WTC11 (cell line): Measurements from ENCODE around the gene TMEM9. TPM values are rescaled to one million over a fixed set of nuclear protein-coding genes. Genes with fewer than 3 reads are reported as not detected.

Experiments
- ATAC-seq: fragments of 200-7000 bp; cut with Tn5 transposase; 2 replicates; pipeline ENCODE4 v1.10.0; 2021; ENCODE audit warnings: mild to moderate bottlenecking, moderate library complexity
- CTCF ChIA-PET: fragments of 300-600 bp; sonication (Branson Sonifier 250); formaldehyde crosslinking; loops from one replicate; lab custom pipeline; 2021; ENCODE audit warnings: antibody characterized with exemption; lab: Charles Lee
- POLR2A ChIA-PET: fragments of 350-600 bp; sonication (Branson Sonifier 250); formaldehyde crosslinking; loops from one replicate; lab custom pipeline; 2021; ENCODE audit warnings: antibody characterized with exemption; lab: Charles Lee
- DNase-seq: peaks from one replicate; pipeline ENCODE4 v3.0.0; 2021; ENCODE audit warnings: low spot score
- H3K27ac Mint-ChIP-seq: 2 replicates; pipeline ENCODE4 v1.8.0; 2021; ENCODE audit warnings: mixed read lengths
- H3K27me3 Mint-ChIP-seq: 2 replicates; pipeline ENCODE4 v1.8.0; 2021; ENCODE audit warnings: low read depth, mild to moderate bottlenecking, moderate library complexity, mixed read lengths
- H3K36me3 Mint-ChIP-seq: 2 replicates; pipeline ENCODE4 v1.8.0; 2021; ENCODE audit warnings: mixed read lengths
- H3K4me1 Mint-ChIP-seq: 2 replicates; pipeline ENCODE4 v1.8.0; 2022; ENCODE audit warnings: mixed read lengths
- H3K4me3 Mint-ChIP-seq: 2 replicates; pipeline ENCODE4 v1.8.0; 2021; ENCODE audit warnings: mild to moderate bottlenecking, moderate library complexity, mixed read lengths
- H3K9me3 Mint-ChIP-seq: 2 replicates; pipeline ENCODE4 v1.8.0; 2021; ENCODE audit warnings: mixed read lengths
- CBFB ChIP-seq: sonication (generic); formaldehyde crosslinking; IDR thresholded peaks from 2 replicates; pipeline ENCODE4 v1.8.1; 2022; ENCODE audit warnings: mild to moderate bottlenecking, low read depth, missing genetic modification reagents
- CDX4 ChIP-seq: fragments of 250-450 bp; sonication (Bioruptor Pico); IDR thresholded peaks from 2 replicates; pipeline ENCODE4 v1.9.0; 2021; ENCODE audit warnings: moderate library complexity, mild to moderate bottlenecking, inconsistent platforms, borderline replicate concordance
- EMX1 ChIP-seq: fragments of 250-450 bp; sonication (Bioruptor Pico); IDR thresholded peaks from 2 replicates; pipeline ENCODE4 v1.8.0; 2021; ENCODE audit warnings: mild to moderate bottlenecking
- ESRRA ChIP-seq: sonication (generic); formaldehyde crosslinking; IDR thresholded peaks from 2 replicates; pipeline ENCODE4 v1.8.1; 2022; ENCODE audit warnings: mild to moderate bottlenecking, missing genetic modification reagents, borderline replicate concordance
- FOXK1 ChIP-seq: sonication (generic); formaldehyde crosslinking; IDR thresholded peaks from 2 replicates; pipeline ENCODE4 v1.8.0; 2022; ENCODE audit warnings: mild to moderate bottlenecking, moderate library complexity, missing genetic modification reagents
- PRDM15 ChIP-seq: sonication (generic); formaldehyde crosslinking; IDR thresholded peaks from 2 replicates; pipeline ENCODE4 v1.8.0; 2022; ENCODE audit warnings: missing genetic modification reagents
- TEAD1 ChIP-seq: sonication (generic); formaldehyde crosslinking; IDR thresholded peaks from 2 replicates; pipeline ENCODE4 v1.8.0; 2022; ENCODE audit warnings: mild to moderate bottlenecking, missing genetic modification reagents
- ZBTB21 ChIP-seq: sonication (generic); formaldehyde crosslinking; IDR thresholded peaks from 2 replicates; pipeline ENCODE4 v1.8.1; 2023; ENCODE audit warnings: mild to moderate bottlenecking, missing genetic modification reagents, borderline replicate concordance
- ZNF121 ChIP-seq: sonication (generic); formaldehyde crosslinking; IDR thresholded peaks from 2 replicates; pipeline ENCODE4 v1.8.0; 2023; ENCODE audit warnings: missing genetic modification reagents
- ZNF232 ChIP-seq: sonication (generic); formaldehyde crosslinking; IDR thresholded peaks from 2 replicates; pipeline ENCODE4 v1.8.0; 2022; ENCODE audit warnings: mild to moderate bottlenecking, missing genetic modification reagents
- ZNF263 ChIP-seq: sonication (generic); formaldehyde crosslinking; IDR thresholded peaks from 2 replicates; pipeline ENCODE4 v1.8.1; 2022; ENCODE audit warnings: low read depth, mild to moderate bottlenecking, moderate library complexity, missing genetic modification reagents
- ZNF281 ChIP-seq: sonication (generic); formaldehyde crosslinking; IDR thresholded peaks from 2 replicates; pipeline ENCODE4 v1.8.0; 2023; ENCODE audit warnings: mild to moderate bottlenecking, missing genetic modification reagents
- ZNF423 ChIP-seq: fragments of 250-450 bp; sonication (Bioruptor Pico); IDR thresholded peaks from 2 replicates; pipeline ENCODE4 v2.1.2; 2022; ENCODE audit warnings: mild to moderate bottlenecking, moderate library complexity
- total RNA-seq: library from RNA; stranded (reverse); gene quantifications from 3 replicates; pipeline ENCODE4 v1.2.3, GENCODE V29; 2021
- TF ChIP-seq, protein P1 (sequence below): sonication (generic); formaldehyde crosslinking; IDR thresholded peaks from 2 replicates; pipeline ENCODE4 v1.8.1; 2023; ENCODE audit warnings: mild to moderate bottlenecking, missing genetic modification reagents, borderline replicate concordance
- TF ChIP-seq, protein P2 (sequence below): fragments of 200-600 bp; IDR thresholded peaks from 2 replicates; pipeline ENCODE4 v1.8.0; 2022; ENCODE audit warnings: antibody characterized with exemption
- TF ChIP-seq, protein P3 (sequence below): sonication (generic); formaldehyde crosslinking; IDR thresholded peaks from 2 replicates; pipeline ENCODE4 v1.8.0; 2022; ENCODE audit warnings: mild to moderate bottlenecking, missing genetic modification reagents

The TMEM9 gene
- total RNA-seq, 1 experiment from 2014 or later = 97.5 TPM

GRCh38 chr1:201114245-201115131 is 39.8 kb downstream of the TMEM9 start (continued):
- TF ChIP-seq, protein P1, sequence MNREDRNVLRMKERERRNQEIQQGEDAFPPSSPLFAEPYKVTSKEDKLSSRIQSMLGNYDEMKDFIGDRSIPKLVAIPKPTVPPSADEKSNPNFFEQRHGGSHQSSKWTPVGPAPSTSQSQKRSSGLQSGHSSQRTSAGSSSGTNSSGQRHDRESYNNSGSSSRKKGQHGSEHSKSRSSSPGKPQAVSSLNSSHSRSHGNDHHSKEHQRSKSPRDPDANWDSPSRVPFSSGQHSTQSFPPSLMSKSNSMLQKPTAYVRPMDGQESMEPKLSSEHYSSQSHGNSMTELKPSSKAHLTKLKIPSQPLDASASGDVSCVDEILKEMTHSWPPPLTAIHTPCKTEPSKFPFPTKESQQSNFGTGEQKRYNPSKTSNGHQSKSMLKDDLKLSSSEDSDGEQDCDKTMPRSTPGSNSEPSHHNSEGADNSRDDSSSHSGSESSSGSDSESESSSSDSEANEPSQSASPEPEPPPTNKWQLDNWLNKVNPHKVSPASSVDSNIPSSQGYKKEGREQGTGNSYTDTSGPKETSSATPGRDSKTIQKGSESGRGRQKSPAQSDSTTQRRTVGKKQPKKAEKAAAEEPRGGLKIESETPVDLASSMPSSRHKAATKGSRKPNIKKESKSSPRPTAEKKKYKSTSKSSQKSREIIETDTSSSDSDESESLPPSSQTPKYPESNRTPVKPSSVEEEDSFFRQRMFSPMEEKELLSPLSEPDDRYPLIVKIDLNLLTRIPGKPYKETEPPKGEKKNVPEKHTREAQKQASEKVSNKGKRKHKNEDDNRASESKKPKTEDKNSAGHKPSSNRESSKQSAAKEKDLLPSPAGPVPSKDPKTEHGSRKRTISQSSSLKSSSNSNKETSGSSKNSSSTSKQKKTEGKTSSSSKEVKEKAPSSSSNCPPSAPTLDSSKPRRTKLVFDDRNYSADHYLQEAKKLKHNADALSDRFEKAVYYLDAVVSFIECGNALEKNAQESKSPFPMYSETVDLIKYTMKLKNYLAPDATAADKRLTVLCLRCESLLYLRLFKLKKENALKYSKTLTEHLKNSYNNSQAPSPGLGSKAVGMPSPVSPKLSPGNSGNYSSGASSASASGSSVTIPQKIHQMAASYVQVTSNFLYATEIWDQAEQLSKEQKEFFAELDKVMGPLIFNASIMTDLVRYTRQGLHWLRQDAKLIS = 0 out of 2 replicates have a peak, but pooled peaks have one; percentile 42
- TF ChIP-seq CBFB (CRISPR knock-in tag) (0 out of 2 replicates have a peak, but pooled peaks have one; percentile 38), ZBTB21 (peak; percentile 87; the same call in 1 of the 2 replicates), ZNF121 (CRISPR knock-in tag) (no peak), ZNF281 (CRISPR knock-in tag) (no peak), ESRRA (CRISPR knock-in tag) (no peak), ZNF232 (CRISPR knock-in tag) (peak; percentile 59; the same call in 1 of the 2 replicates), ZNF263 (CRISPR knock-in tag) (peak; percentile 90), CDX4 (CRISPR knock-in tag) (no peak), EMX1 (CRISPR knock-in tag) (no peak)
- TF ChIP-seq, protein P2, sequence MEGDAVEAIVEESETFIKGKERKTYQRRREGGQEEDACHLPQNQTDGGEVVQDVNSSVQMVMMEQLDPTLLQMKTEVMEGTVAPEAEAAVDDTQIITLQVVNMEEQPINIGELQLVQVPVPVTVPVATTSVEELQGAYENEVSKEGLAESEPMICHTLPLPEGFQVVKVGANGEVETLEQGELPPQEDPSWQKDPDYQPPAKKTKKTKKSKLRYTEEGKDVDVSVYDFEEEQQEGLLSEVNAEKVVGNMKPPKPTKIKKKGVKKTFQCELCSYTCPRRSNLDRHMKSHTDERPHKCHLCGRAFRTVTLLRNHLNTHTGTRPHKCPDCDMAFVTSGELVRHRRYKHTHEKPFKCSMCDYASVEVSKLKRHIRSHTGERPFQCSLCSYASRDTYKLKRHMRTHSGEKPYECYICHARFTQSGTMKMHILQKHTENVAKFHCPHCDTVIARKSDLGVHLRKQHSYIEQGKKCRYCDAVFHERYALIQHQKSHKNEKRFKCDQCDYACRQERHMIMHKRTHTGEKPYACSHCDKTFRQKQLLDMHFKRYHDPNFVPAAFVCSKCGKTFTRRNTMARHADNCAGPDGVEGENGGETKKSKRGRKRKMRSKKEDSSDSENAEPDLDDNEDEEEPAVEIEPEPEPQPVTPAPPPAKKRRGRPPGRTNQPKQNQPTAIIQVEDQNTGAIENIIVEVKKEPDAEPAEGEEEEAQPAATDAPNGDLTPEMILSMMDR = peak; percentile 65
- TF ChIP-seq, protein P3, sequence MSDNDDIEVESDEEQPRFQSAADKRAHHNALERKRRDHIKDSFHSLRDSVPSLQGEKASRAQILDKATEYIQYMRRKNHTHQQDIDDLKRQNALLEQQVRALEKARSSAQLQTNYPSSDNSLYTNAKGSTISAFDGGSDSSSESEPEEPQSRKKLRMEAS (CRISPR knock-in tag) = 0 out of 2 replicates have a peak, but pooled peaks have one; percentile 32

- ATAC-seq = peak; percentile 6
- ChIA-PET POLR2A (interaction anchor here (0.6 to 1.6 kb wide), 4 partner anchors 27 to 226 kb away, joined by 3 to 9 read pairs (median 4); no protein-coding TSS in a partner anchor), CTCF (interaction anchor here (0.7 to 8.2 kb wide), 36 partner anchors 9 to 479 kb away, joined by 3 to 124 read pairs (median 5); partner anchors contain the start of genes ASCL5, KIF21B and TMEM9)
- no peak for DNase-seq
- no peak overlapping the region for H3K27ac Mint-ChIP-seq
- H3K27me3 Mint-ChIP-seq = peaks cover 57% of the 10 kb centered on the region
- H3K4me3 Mint-ChIP-seq = peak overlapping the region; percentile 73
- H3K9me3 Mint-ChIP-seq = no peaks in the 10 kb centered on the region
- no peaks in the 10 kb centered on the region for H3K36me3 Mint-ChIP-seq
- peaks cover 3% of the 10 kb centered on the region for H3K4me1 Mint-ChIP-seq
- TF ChIP-seq FOXK1 (no peak), TEAD1 (no peak), ZNF281 (CRISPR knock-in tag) (no peak), PRDM15 (CRISPR knock-in tag) (no peak), ZNF423 (CRISPR knock-in tag) (no peak)
Measured at GRCh38 chr1:201113451-201114244, 40.6 kb downstream of the TMEM9 start.
